CD4-positive, alpha-beta T cell treated with Interleukin-12 subunit alpha and Interleukin-12 subunit beta, for 1 hour (primary cell): ENCODE data around the gene CELF4.

Experiments used
- DNase-seq: peaks from one replicate; pipeline ENCODE4 v3.0.0-alpha.2; 2020

The CELF4 gene

DNA sequence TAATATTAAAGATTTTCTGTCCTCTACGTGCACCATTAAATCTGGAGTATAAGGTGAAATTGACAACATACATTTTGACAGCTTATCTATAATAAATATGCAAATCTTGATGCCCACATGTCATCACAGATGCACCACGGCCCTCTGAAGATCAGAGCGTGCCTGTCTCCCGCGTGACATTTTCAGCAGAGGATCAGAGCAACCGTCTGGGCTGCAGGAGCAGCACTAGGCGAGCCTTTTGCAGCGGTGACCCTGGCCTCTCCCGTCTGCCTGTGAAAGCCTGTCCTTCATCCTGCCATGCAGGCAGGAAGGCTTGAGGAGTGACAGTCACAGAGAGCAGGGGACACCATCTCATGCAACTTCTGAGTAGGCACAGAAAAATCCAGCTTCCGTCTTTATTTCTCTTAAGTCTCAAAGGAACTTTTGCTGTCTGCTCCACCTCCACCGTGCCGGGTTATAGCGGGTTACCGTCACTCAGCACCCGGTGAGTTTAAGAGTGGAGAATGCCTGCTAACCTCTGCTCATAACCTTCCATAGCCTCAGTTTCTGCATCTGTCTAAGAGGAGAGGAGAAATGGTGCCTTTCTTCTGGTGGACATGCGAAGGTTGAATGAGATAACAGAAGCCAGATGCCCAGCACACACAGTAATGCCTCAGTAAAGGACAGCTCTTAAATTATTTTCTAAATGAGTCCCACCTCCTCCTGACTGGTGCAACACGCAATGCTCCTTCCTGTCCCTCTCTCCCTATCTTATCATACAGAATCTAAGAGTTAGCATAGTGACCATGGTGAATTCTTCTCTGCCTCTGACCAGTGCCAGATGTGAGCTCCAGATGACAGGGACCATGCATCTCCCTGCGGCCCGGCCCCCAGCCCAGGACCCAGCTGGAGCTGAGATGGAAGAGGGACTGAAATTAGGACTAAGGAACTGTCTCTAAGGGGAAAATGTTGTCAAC lies 43.8 kb downstream of the CELF4 start:
- no peak for DNase-seq

DNA sequence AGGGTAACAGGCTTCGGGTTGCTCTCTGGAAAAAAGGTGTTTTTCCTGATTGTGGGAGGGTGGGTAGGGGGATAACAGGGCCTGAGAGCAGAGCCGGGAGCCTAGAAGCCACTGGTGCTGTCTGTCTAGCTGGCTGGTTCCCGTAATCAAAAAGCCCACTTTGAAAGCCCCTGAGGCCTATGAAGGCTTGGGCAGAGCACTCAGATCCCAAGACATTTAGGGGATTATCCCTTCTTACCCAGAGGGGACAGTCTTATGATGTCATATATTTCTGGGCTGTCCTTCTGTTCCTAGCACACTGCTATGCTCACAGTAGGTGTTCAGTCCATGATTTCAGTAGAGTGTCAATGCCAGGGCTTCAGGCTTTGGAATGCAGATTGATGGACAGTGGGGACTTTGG lies 45.1 kb downstream of the CELF4 start:
- DNase-seq, result no peak

DNA sequence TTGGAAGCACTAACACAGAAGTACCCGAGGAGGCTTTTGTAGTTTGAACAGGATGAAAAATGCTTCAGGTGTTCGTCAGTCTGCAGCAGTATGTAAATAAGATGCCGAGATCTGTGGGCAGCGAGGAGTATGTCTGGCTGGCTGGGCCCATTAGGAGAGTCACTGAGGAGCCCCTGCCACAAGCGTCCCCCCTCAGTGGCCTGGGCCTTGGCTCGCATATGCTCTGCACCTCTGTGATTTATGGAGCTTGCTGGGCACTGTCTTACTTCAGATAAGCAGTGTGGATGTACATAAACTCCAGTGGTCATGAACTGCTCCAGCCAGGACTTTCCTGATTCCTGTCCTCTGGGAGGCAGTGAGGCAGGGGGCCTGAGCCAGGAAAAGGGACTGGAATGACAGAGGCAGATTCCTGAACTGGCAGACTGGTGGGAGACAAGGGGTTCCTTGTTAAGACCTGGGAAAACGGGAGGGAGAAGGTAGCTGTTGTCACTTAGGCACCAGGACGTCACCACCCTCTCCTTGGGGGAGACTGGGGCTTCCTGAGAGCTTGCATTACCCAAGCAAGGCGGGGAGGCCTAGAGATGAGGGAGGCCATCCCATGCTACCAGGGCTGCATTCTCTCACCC lies 46.0 kb downstream of the CELF4 start:
- no peak for DNase-seq

DNA sequence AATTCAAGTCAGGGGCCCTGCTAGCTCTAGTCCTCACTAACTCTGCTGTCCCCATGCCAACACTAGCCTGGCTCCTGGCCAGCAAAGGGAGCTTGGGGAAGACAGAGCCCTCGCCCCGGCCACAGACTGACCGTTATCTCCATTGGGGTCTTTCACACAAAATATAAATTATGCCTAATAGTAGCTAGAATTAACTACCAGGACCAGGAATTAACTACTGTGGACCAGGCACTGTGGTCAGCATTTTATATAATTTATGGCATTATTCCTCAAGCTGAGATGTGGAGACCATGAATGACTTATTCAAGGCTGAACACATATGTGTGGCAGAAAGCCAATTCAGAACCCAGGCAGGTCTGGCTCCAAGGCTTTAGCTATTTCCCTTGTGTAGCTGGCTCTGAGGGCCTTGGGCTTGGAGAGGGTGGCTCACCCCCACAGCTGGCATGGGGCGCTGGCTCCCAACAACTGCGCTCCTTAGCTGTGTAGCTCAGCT lies 49.2 kb downstream of the CELF4 start:
- no peak for DNase-seq

DNA sequence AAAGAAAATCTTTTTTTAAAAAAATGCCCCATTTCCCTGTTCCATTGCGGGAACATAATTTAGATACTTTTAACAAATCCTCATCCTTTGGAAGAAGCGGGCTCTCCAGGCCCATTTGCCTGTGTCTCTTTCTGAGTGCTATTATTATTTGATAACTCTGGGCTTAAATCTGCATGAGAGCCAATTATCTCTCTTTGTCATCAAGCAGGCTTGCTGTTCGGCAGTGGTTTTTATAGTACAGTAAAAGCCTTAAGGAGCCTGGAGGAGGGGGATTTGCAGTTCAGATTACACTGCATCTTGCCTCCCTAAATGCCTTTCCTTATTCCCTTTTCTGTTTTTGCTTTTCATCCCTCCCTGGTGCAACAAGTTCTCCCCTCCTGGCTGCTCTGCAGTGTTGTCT lies 50.6 kb downstream of the CELF4 start:
- DNase-seq, result no peak

GRCh38 chr18:37512400-37512799 lies 53.2 kb downstream of the CELF4 start:
- DNase-seq, result no peak

DNA sequence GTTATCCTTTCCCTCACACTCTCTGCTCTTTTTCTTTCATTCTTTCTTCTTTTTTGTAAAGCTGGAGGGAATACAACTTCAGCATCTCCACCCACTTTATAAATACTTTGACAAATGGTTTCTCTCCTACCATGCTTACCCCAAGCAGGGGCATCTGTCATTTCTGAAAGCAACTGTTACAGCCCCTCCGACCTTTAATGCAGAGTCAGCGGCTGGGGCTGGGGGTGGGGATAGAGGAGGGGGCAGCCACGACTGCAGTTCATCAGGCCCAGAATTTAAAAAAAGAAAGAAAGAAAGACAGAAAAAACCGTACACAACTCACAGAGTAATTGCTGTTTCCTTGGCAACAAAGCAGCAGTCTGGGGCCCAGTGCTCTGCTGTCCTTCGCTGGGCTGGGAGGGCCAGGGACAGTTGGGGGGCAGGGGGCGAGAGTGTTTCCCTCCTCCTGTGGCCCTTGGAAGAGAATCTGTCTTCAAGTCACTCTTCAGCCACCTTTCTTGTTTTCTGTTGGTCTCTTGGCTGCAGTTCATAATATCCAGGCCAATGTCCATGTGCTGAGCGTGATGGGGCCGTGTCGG lies 53.8 kb downstream of the CELF4 start:
- DNase-seq, result no peak

- no peak for DNase-seq
Observed at GRCh38 chr18:37509600-37509999, 56.0 kb downstream of the CELF4 start.

DNA sequence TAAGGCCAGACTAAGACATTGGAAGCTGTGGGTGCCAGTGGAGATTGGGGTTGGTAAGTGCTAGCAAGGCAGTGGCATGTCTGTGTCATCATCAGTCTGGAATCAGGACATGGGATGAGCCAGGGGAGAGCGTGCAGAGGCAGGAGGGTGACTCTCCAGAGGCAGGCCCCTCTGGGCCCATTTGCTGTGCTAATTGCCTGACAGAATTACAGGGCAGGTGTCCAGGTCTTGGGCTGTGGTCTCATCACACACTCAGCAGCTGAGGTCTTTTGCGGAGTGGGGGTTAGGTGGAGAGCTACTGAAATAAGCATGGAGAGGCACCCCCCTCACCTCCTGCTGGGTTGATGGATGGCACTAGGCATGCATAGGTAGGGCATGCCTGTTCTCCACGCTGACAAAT lies 57.4 kb downstream of the CELF4 start:
- no peak for DNase-seq

DNA sequence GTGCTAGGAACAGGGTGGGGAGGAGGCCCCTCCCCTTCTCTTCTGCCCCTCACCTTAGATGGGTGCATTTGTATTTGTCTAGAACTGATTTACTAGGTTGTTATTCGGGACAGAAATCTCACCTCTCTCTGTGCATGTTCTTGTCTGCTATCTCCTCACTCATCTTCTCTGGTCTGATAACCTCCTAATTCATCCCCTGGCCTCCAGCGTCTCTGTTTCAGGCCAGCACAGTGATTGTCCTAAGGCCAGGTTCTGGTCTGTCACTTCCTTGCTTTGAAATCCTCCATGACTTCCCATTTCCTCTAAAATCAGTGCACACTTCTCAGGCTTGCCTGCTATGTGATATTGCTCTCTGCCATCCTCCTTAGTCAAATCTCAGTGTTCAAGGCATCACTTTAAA lies 58.4 kb downstream of the CELF4 start:
- no peak for DNase-seq

DNA sequence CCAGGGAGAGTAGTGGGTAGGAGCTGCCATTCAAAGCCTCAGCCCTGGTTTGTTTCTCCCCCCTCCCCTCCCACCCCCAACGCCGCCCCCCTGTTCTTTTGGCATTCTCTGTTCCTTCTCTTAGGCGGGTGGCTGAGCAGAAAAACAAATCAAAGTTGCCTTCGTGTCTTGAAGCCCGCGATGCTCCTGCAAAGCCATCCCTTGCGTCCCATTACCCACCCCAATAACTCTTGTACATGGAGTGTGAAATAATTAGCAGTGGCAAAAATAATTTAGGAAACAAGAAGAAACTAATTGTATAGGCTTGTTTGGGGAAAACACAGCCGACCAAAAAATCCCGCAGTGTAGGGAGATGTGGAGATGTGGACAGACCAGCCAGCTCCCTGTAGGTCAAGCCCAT lies 59.6 kb downstream of the CELF4 start:
- no peak for DNase-seq

GRCh38 chr18:37505321-37505720 lies 60.3 kb downstream of the CELF4 start:
- no peak for DNase-seq

DNA sequence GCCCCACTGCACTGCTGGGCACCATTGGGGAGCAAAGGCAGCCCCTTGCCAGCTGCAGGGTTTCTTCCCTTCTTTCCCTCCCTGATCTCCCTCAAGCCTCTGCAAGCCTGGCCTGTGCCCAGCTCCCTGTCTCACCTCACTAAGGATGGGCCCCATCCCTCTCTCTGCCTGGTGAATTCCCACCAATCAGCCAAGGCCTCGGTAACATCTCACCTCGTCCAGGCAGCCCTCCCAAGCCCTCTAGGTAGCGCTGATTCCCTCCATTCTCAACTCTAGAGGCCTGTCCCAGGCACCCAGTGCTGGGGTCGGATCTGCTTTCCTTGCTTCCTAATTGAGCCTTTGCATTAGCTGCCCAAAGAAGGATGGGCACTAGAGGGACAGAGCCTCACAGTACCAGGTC lies 63.0 kb downstream of the CELF4 start:
- DNase-seq, result no peak

DNA sequence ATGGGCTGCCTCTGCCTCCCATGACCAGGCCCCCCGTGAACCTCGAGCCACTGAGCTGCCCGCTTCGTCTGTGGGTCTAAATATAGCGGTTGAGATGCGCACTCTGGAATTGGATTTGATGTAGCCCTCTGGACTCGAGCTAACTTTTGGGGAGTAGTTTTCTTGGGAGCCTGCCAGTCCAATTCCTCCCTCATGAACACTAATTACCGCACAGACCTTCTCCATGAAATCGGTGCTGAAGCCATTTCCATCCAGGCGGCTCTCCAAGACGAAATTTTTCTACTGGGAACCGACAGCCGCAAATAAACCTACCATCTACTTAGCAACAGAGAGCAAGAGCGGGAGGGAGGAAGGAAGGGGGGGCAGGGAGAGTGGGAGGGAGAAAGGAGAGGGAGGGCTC lies 63.6 kb downstream of the CELF4 start:
- DNase-seq, result no peak

DNA sequence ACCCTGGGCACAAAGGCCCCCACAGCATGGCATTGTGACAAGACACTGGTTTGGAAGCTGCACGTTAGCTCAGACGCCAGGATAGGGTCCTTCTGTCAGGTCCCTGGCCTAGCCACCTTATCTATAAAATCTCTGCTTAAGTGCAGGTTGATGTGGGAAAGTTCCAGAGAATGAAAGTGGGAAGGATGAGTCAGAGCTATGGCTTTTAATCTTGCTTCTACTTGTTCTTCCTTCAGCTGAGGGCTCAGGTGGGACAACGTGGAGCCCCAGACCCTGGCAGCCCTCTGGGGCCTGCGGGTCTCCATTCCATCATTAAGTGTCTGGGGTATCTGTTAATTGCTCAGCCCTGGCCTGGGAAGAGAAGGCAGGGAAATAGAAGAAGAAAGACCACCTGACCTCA lies 64.5 kb downstream of the CELF4 start:
- DNase-seq, result no peak

GRCh38 chr18:37499913-37500312 lies 65.7 kb downstream of the CELF4 start:
- DNase-seq, result no peak

DNA sequence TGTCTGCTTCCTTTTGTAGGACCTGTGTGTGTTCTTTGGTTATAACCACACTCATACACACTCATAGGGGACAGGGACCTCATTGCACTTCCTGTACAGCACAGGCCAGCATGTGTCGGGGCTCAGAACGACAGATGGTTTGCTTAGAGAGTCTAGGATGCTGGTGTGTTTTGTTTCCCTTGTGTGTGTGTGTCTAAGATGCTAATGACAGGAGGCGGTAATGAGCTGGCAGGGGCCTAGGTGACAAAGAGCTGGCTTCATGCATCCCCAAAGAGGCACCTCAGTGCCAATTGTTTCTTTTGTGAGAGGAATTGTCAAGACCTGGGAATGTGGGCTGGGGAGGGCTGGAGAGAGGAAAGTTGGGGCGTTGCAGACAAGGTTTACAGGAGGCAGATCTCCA lies 66.6 kb downstream of the CELF4 start:
- no peak for DNase-seq

DNA sequence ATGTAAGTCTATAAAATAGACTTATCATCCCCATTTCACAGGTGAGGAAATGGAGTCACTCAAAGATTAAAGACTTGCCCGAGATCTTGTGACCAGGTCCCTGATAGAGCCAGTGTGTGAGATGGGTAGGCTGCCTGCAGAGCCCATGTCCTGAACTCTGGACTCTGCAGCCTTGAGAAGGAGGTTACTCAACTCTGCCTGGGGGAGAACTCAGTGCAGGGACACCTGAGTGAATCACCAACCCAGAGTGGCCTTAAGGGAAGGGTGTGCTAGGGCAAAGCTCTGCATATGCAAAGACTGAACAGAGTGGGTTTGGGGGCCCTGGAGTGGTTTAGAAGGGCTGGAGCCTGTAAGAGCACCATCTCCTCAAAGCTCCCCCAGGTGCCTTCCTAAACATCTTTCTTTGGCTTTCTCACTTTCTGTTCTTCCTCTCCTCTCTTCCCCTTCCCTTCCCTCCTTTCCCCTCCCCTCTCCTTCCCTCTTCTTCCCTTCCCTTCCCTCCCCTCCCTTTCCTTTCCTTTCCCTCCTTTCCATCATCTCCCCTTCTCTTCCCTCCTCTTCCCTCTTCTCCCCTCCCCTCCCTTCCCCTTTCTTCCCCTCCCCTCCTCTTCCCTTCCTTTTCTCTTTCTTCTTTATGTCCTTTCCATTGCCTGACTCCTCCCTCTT lies 67.6 kb downstream of the CELF4 start:
- DNase-seq, result no peak

DNA sequence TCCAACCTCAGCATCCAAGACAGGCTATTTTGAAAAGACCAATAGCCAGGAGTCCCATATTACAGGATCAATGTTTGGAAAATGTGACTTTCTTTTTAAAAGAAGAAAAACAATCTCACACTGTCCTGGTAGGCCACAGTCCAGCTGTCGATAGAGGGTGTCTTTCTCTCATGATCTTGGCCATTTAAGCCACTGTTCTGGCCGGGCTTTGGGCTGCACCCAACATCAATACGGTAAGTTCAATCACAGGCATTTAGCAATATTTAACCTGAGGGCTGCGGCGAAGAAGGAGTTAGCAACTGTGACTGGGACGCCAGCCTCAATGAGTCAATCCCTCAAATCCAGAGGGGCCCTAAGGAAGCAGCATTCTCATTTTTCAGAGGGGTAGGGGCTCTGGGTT lies 69.0 kb downstream of the CELF4 start:
- DNase-seq, result no peak

DNA sequence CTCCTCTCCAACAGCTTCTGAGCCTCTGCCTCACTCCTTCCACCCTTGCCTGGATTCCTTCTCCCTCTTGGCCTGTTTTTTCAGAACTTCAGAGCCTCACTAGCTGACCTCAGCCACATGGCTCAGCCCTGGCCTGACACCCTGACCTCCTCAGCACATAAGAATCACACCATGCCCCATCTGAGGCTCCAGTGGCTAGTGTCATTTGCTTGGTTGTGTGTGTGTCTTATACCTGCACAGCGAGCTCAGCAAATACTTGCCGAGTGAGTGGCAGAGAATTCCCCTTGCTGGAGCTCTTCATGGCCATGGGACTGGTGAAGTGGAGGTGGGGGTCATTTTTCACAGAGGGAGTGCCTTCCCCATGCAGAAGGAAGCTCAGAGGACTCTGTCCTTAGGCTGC lies 70.2 kb downstream of the CELF4 start:
- no peak for DNase-seq

DNA sequence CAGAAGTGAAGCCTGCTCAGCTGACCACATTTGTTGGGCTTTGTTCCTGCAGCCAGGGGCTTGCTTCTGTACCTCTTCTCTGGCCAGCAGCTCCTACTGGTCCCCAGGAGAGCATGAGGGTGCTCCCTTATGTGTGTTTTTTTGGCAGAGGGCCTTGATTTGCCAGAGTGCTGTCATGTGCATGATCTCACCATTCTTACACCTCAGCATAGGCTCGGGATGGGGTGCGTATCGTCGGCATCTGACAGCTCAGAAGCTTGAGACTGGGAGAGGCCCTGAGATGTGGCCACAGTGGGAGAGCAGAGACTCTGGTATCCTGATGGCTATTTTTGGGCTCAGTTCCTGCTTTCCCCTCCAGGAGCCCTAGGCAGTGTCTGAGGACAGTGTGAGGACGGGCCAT lies 71.2 kb downstream of the CELF4 start:
- DNase-seq, result no peak

DNA sequence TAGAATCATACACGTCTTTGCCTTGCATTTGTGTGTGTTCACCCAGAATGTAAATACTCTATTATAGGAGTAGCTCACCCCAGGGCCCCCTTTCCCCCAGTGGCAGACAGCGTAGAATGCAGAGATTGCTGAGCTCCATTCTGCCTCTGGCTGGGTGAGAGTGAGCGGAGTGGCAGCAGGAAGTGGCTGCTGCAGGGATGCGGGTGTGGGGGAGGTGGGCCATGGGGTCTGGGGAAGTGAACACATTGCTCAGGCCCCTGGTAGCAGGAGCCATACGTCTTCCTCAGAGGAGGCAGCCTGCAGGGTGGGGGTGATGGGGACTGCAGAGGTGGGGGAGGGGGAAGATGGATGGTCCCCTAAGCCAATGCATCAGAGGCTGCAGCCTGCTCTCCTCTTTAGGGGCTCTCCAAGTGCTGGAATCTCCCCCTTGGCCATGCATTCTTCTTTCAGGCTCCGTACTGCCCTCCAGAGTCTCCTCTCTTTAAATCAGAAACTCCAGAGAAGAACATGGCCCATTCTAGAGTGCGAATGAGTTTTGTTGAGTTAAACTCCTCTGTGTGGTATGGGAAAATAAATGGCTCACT lies 72.2 kb downstream of the CELF4 start:
- DNase-seq, result no peak

- DNase-seq, result no peak
Observed at GRCh38 chr18:37492952-37493351, 72.6 kb downstream of the CELF4 start.
